Adipocyte (in vitro differentiated cells): ENCODE measurements around the gene SMIM44.

Experiments used
- DNase-seq: peaks from one replicate; pipeline ENCODE4 v3.0.0-alpha.2; 2015; ENCODE audit warnings: low read depth
- H3K27me3 ChIP-seq: replicated peaks from 2 replicates; pipeline ENCODE4 v1.7.0; 2013; ENCODE audit warnings: mild to moderate bottlenecking, low read length, moderate library complexity; ENCODE audit not compliant: control insufficient read depth, insufficient read depth
- H3K36me3 ChIP-seq: 2 replicates; pipeline ENCODE4 v1.7.0; 2013; ENCODE audit warnings: low read length, mild to moderate bottlenecking, moderate library complexity; ENCODE audit not compliant: control insufficient read depth, insufficient read depth, severe bottlenecking
- H3K4me1 ChIP-seq: 2 replicates; pipeline ENCODE4 v1.7.0; 2013; ENCODE audit warnings: mild to moderate bottlenecking, low read length, moderate library complexity; ENCODE audit not compliant: control insufficient read depth, insufficient read depth
- H3K4me3 ChIP-seq: 2 replicates; pipeline ENCODE4 v1.7.0; 2013; ENCODE audit warnings: mild to moderate bottlenecking, low read length, moderate library complexity
- H3K9ac ChIP-seq: 2 replicates; pipeline ENCODE4 v1.7.0; 2013; ENCODE audit warnings: mild to moderate bottlenecking, low read length, moderate library complexity
- H3K9me3 ChIP-seq: 2 replicates; pipeline ENCODE4 v1.7.0; 2013; ENCODE audit warnings: mild to moderate bottlenecking, low read length, moderate library complexity; ENCODE audit not compliant: control insufficient read depth

The SMIM44 gene

DNA sequence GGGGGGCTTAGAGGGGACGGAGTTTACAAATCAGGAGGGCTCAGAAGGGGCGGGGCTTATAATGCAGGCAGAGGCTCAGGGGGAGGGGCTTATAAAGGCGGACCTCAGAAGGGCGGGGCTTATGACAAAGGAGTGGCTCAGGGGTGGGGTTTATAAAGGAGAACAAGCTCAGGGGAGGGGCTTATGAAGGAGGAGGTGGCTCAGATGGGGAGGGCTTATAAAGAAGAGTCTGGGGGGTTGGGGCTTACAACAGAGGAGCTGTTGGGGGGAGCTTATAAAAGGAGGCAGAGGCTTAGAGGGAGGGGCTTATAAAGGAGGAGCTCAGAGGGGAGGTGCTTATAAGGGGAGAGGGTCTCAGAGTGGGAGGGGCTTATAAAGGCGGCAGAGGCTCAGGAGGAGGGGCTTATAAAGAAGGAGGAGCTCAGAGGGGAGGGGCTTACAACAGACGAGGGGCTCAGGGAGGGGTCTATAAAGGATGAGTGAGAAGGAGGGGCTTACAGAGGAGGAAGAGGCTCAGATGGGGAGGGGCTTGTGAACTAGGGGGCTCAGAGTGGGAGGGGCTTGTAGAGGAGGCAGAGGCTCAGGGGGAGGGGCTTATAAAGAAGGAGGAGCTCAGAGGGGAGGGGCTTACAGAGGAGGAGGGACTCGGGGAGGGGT, 3.9 kb downstream of the SMIM44 start:
- DNase-seq, result peak; percentile 39
- H3K27me3 ChIP-seq, result peaks cover 40% of the 10 kb centered on the region

DNA sequence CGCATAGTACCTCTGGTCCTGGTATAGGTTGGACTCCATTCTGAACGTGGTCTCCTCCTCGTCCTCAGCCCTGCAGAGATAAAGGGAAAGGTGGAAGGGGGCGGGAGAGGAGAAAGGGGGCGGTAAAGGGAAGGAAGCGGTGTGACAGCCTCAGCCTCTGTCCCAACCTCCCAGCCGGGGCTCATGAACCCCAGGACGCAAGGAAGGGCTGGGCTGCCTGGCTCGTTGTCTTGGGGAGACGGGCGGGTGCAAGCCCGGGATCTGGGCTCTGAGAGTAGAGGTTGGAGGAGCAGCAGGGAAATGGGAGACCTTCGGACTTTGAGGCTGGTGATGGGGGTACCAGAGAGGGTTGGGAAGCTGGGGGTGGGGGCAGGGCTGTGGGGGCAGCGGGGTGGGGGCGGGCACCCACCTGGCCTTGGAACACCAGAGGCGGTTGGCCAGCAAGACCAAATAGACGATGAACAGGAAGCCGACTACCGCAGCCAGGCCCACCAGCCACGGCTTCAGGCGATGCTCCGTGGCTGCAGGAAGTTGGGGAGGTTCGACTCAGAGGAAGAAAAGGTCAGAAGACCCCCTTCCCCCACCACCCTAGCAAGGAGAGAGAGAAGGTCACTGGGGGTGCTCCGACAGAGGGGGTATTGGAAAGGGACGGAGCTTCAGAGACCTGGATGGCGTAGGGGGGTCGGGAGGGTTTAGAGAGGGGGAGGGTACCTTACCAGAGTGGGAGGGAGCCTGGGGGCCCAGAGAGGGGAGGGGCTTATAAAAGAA, 4.6 kb downstream of the SMIM44 start:
- no peaks in the 10 kb centered on the region for H3K4me1 ChIP-seq
- no peak overlapping the region for H3K9ac ChIP-seq
- no peak for DNase-seq
- peaks cover 39% of the 10 kb centered on the region for H3K27me3 ChIP-seq
- H3K9me3 ChIP-seq, result no peaks in the 10 kb centered on the region
- no peak overlapping the region for H3K4me3 ChIP-seq
- no peaks in the 10 kb centered on the region for H3K36me3 ChIP-seq

More for the DNA sequence above, 3.9 kb downstream of the SMIM44 start:
- no peaks in the 10 kb centered on the region for H3K9me3 ChIP-seq
- H3K9ac ChIP-seq, result no peak overlapping the region
- H3K36me3 ChIP-seq, result no peaks in the 10 kb centered on the region
- H3K4me3 ChIP-seq, result no peak overlapping the region
- H3K4me1 ChIP-seq, result no peaks in the 10 kb centered on the region

DNA sequence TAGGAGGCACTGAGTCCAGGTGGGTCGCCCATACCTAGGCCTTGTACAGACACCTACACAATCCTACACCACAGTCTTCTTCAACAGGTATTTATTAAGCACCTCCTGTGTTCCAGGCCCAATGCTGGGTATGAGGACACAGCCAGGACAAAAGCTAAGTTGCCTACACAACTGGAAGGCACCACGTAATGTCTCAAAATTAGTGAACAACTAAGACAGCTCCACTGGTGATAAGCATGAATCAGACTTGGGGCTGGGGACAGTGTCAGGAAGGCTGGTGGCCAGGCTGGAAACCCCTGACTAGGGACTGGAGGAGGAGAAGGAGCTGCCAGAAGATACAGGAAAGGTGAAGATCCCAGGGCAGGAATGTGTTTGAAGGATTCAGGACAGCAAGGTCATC, 5.3 kb downstream of the SMIM44 start:
- Histone ChIP-seq H3K9ac (no peak overlapping the region), H3K27me3 (peaks cover 34% of the 10 kb centered on the region), H3K4me1 (no peaks in the 10 kb centered on the region), H3K4me3 (no peak overlapping the region), H3K9me3 (no peaks in the 10 kb centered on the region), H3K36me3 (no peaks in the 10 kb centered on the region)
- no peak for DNase-seq

DNA sequence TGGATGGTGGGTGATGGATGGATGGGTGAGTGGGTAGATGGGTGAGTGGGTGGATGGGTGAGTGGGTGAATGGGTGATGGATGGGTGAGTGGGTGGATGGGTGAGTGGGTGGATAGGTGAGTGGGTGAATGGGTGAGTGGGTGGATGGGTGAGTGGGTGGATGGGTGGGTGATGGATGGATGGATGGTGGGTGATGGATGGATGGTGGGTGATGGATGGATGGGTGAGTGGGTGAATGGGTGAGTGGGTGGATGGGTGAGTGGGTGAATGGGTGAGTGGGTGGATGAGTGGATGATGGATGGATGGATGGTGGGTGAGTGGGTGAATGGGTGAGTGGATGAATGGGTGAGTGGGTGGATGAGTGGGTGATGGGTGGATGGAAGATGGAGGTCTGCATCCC, 5.7 kb downstream of the SMIM44 start:
- Histone ChIP-seq H3K4me3 (no peak overlapping the region), H3K4me1 (no peaks in the 10 kb centered on the region), H3K9ac (no peak overlapping the region), H3K36me3 (no peaks in the 10 kb centered on the region), H3K9me3 (no peaks in the 10 kb centered on the region), H3K27me3 (peaks cover 32% of the 10 kb centered on the region)
- no peak for DNase-seq

GRCh38 chr19:3476830-3477229, 6.4 kb downstream of the SMIM44 start:
- H3K27me3 ChIP-seq, result peaks cover 25% of the 10 kb centered on the region
- H3K9ac ChIP-seq, result no peak overlapping the region
- no peak for DNase-seq
- H3K4me3 ChIP-seq, result no peak overlapping the region
- H3K4me1 ChIP-seq, result no peaks in the 10 kb centered on the region
- H3K36me3 ChIP-seq, result no peaks in the 10 kb centered on the region
- no peaks in the 10 kb centered on the region for H3K9me3 ChIP-seq

GRCh38 chr19:3475449-3475848, 7.8 kb downstream of the SMIM44 start:
- Histone ChIP-seq H3K9ac (no peak overlapping the region), H3K27me3 (peaks cover 14% of the 10 kb centered on the region), H3K4me1 (no peaks in the 10 kb centered on the region), H3K36me3 (no peaks in the 10 kb centered on the region), H3K9me3 (no peaks in the 10 kb centered on the region), H3K4me3 (no peak overlapping the region)
- no peak for DNase-seq

GRCh38 chr19:3474614-3475013, 8.6 kb downstream of the SMIM44 start:
- Histone ChIP-seq H3K36me3 (no peaks in the 10 kb centered on the region), H3K4me1 (no peaks in the 10 kb centered on the region), H3K9me3 (no peaks in the 10 kb centered on the region), H3K9ac (no peak overlapping the region), H3K4me3 (no peak overlapping the region), H3K27me3 (peaks cover 12% of the 10 kb centered on the region)
- DNase-seq, result no peak

DNA sequence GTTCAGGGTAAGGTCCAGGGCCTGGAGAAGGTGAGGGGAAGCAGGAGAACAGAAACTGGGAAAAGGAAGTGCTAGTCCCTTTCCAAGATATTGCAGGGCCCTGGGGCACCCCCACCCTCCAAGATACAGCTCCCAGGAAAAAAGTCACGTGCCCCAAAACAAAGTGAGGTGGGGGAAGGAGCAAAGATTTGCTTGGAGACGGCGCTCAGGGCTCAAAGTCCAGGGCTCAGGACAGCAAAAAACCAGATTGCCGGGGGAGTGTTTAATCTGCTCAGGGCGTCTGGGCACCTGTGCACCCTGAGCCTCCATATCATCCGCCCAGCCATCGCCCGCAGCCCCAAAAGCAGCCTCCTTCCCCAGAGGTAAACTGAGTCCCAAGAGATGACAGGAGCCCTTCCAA, 9.2 kb downstream of the SMIM44 start:
- Histone ChIP-seq H3K36me3 (no peaks in the 10 kb centered on the region), H3K9ac (no peak overlapping the region), H3K27me3 (peaks cover 8% of the 10 kb centered on the region), H3K4me3 (no peak overlapping the region), H3K9me3 (no peaks in the 10 kb centered on the region), H3K4me1 (no peaks in the 10 kb centered on the region)
- DNase-seq, result no peak

DNA sequence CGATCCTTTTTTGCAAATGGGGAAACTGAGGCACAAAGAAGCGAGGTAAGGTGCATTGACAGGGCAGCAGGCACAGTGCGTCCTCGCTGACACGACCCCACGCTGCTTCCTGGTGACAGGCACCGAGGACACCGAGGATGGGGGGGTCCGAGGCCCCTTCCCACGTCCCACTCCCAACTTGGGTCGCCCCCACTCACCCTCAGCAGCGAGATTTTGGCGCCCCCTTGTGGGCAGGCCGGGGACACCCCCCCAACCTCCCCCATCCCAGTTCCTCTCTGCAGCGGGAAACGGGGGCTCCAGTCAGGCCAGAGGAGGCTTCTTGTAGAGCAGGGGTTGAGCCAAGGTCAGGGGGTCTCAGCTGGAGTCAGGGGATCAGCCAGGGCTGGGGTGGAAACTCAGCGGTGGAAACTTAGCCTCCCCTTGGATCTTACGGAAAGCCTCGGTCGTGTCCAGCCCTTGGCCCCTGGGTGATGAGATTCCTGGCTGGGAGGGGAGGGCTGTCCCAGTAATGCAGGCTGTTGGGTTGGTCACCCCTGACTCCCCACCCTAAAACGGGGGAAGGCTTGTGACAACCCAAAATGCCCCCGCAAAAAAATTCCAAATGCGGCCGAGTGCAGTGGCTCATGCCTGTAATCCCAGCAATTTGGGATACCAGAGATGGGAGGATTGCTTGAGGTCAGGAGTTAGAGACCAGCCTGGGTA, 11.1 kb downstream of the SMIM44 start:
- DNase-seq, result peak; percentile 48
- H3K4me1 ChIP-seq, result no peaks in the 10 kb centered on the region
- H3K9ac ChIP-seq, result peak overlapping the region; percentile 7
- no peaks in the 10 kb centered on the region for H3K36me3 ChIP-seq
- no peaks in the 10 kb centered on the region for H3K9me3 ChIP-seq
- H3K4me3 ChIP-seq, result no peak overlapping the region
- no peaks in the 10 kb centered on the region for H3K27me3 ChIP-seq

GRCh38 chr19:3470500-3471128, 12.6 kb downstream of the SMIM44 start:
- H3K4me1 ChIP-seq, result peaks cover 11% of the 10 kb centered on the region
- no peak overlapping the region for H3K9ac ChIP-seq
- H3K9me3 ChIP-seq, result no peaks in the 10 kb centered on the region
- no peak overlapping the region for H3K4me3 ChIP-seq
- peaks cover 4% of the 10 kb centered on the region for H3K36me3 ChIP-seq
- H3K27me3 ChIP-seq, result no peaks in the 10 kb centered on the region
- no peak for DNase-seq
